Activated T-helper 2 cell treated with anti-CD3 and anti-CD28 coated beads, Interferon-gamma antibody, Interleukin-2, Interleukin-4, amounts not matched to agents 10 μg/mL and 5 μg/mL and 100 μg/mL, durations not matched to agents 14 hours and 24 hours and 36 hours (primary cell): ENCODE data around the gene LEMD2. TPM values are rescaled to one million over a fixed set of nuclear protein-coding genes. Genes with fewer than 3 reads are reported as not detected.

Experiments used
- DNase-seq: peaks from one replicate; pipeline ENCODE4 v3.0.0; 2021; ENCODE audit warnings: low spot score
- H3K27ac Mint-ChIP-seq: one replicate; pipeline ENCODE4 v1.8.0; 2021; ENCODE audit warnings: mixed read lengths
- H3K27me3 Mint-ChIP-seq: one replicate; pipeline ENCODE4 v1.8.0; 2021; ENCODE audit warnings: low read depth, mixed read lengths
- H3K36me3 Mint-ChIP-seq: one replicate; pipeline ENCODE4 v1.8.0; 2021; ENCODE audit warnings: low read depth, mixed read lengths
- H3K4me1 Mint-ChIP-seq: one replicate; pipeline ENCODE4 v1.8.0; 2021; ENCODE audit warnings: low read depth, mixed read lengths
- H3K4me3 Mint-ChIP-seq: one replicate; pipeline ENCODE4 v1.8.0; 2021; ENCODE audit warnings: low read depth, mild to moderate bottlenecking, moderate library complexity, mixed read lengths
- H3K9me3 Mint-ChIP-seq: one replicate; pipeline ENCODE4 v1.8.0; 2021; ENCODE audit warnings: mixed read lengths
- intact Hi-C: fragments of 100-400 bp; cut with micrococcal nuclease; formaldehyde crosslinking; loops from one replicate; pipeline ENCODE4 v1.15.1; 2023
- total RNA-seq: library from RNA; stranded (reverse); gene quantifications from 2 replicates; pipeline ENCODE4 v1.2.3, GENCODE V29; 2022

Gene LEMD2
- total RNA-seq, 1 donor from 2014 or later: 66.2 TPM

- Mint-ChIP-seq H3K4me1 (no peaks in the 10 kb centered on the region), H3K27ac (no peak overlapping the region), H3K36me3 (no peaks in the 10 kb centered on the region), H3K27me3 (no peaks in the 10 kb centered on the region), H3K4me3 (no peak overlapping the region), H3K9me3 (no peaks in the 10 kb centered on the region)
- DNase-seq: no peak
- intact Hi-C loops: no loop called here
Observed at GRCh38 chr6:33751771-33752645, 36.9 kb downstream of the LEMD2 start.

- Mint-ChIP-seq H3K27me3 (no peaks in the 10 kb centered on the region), H3K9me3 (no peaks in the 10 kb centered on the region), H3K4me3 (no peak overlapping the region), H3K4me1 (no peaks in the 10 kb centered on the region), H3K36me3 (no peaks in the 10 kb centered on the region), H3K27ac (no peak overlapping the region)
- DNase-seq: no peak
- intact Hi-C loops: no loop called here
Observed at GRCh38 chr6:33750244-33750991, 38.5 kb downstream of the LEMD2 start.

GRCh38 chr6:33749401-33749800 is 39.5 kb downstream of the LEMD2 start:
- Mint-ChIP-seq H3K27me3 (no peaks in the 10 kb centered on the region), H3K36me3 (no peaks in the 10 kb centered on the region), H3K27ac (no peak overlapping the region), H3K4me1 (no peaks in the 10 kb centered on the region), H3K4me3 (no peak overlapping the region), H3K9me3 (no peaks in the 10 kb centered on the region)
- intact Hi-C loops: no loop called here
- DNase-seq: no peak

DNA sequence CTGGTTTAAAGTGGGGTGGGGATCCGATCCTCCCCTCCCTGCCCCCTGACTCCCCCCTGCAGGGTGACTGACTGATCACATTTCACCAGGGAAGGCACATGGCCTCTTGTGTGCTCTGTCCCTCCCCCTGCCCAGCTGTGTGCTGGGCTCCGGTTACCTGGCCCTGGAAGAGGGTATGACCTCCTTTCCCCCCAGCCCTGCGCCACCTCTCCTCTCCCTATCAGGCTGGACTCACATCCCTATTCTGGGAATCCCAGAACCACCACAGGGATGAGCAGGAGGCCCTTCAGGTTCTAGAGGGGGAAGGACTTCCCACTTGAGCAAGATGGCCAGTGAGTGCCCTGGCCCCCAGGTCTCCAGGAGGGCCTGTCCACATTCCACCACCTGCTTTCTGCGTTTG is 40.1 kb downstream of the LEMD2 start:
- no peaks in the 10 kb centered on the region for H3K9me3 Mint-ChIP-seq
- no peaks in the 10 kb centered on the region for H3K36me3 Mint-ChIP-seq
- peaks cover 3% of the 10 kb centered on the region for H3K27me3 Mint-ChIP-seq
- peaks cover 2% of the 10 kb centered on the region for H3K4me1 Mint-ChIP-seq
- no peak overlapping the region for H3K27ac Mint-ChIP-seq
- no peak overlapping the region for H3K4me3 Mint-ChIP-seq
- no peak for DNase-seq
- intact Hi-C loops: no loop called here

GRCh38 chr6:33747823-33748222 is 41.1 kb downstream of the LEMD2 start:
- intact Hi-C loops: no loop called here
- no peak for DNase-seq
- Mint-ChIP-seq H3K4me1 (peaks cover 2% of the 10 kb centered on the region), H3K4me3 (no peak overlapping the region), H3K9me3 (no peaks in the 10 kb centered on the region), H3K27ac (no peak overlapping the region), H3K36me3 (no peaks in the 10 kb centered on the region), H3K27me3 (peaks cover 8% of the 10 kb centered on the region)

- Mint-ChIP-seq H3K27ac (no peak within 1 kb of the TSS), H3K4me3 (no peak within 1 kb of the TSS), H3K27me3 (peaks cover 14% of the 10 kb centered on the region), H3K9me3 (no peaks in the 10 kb centered on the region), H3K36me3 (no peaks in the 10 kb centered on the region), H3K4me1 (peaks cover 2% of the 10 kb centered on the region)
- no peak for DNase-seq
- intact Hi-C loops: no loop called here
Observed at GRCh38 chr6:33746651-33747100, 42.3 kb downstream of the LEMD2 start, which contains the start of gene IP6K3. IP6K3 (minus strand) TSS chr6:33746905; CDS start chr6:33735476, 11,429 bp downstream.

- DNase-seq: no peak
- no peaks in the 10 kb centered on the region for H3K9me3 Mint-ChIP-seq
- H3K36me3 Mint-ChIP-seq: no peaks in the 10 kb centered on the region
- intact Hi-C loops: no loop called here
- no peak overlapping the region for H3K4me3 Mint-ChIP-seq
- peaks cover 2% of the 10 kb centered on the region for H3K4me1 Mint-ChIP-seq
- peaks cover 14% of the 10 kb centered on the region for H3K27me3 Mint-ChIP-seq
- no peak overlapping the region for H3K27ac Mint-ChIP-seq
Observed at GRCh38 chr6:33746036-33746600, 42.8 kb downstream of the LEMD2 start.

DNA sequence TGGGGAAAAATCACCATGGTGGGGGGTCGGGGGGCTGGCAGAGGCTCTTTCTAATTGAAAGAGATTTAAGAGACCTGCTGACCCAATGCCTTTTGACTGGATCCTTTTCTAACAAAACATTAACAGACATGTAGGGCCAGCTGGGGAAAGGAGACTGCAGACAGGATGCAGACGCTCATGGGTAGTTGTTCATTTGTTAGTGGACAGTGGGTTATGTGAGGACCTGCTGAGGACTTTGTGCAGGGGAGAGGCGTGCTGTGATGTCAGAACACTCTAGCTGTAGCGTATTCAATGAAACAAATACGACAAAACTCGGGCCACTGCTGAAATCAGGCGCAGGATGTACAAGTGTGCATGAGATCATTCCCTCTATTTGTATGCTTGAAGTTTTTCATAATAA is 43.4 kb downstream of the LEMD2 start:
- DNase-seq: no peak
- Mint-ChIP-seq H3K27ac (no peak overlapping the region), H3K9me3 (no peaks in the 10 kb centered on the region), H3K27me3 (peaks cover 14% of the 10 kb centered on the region), H3K4me3 (no peak overlapping the region), H3K36me3 (no peaks in the 10 kb centered on the region), H3K4me1 (peaks cover 2% of the 10 kb centered on the region)
- intact Hi-C loops: no loop called here

GRCh38 chr6:33744895-33745546 is 43.9 kb downstream of the LEMD2 start:
- Mint-ChIP-seq H3K27me3 (peaks cover 14% of the 10 kb centered on the region), H3K27ac (no peak overlapping the region), H3K9me3 (no peaks in the 10 kb centered on the region), H3K4me3 (no peak overlapping the region), H3K4me1 (peaks cover 2% of the 10 kb centered on the region), H3K36me3 (no peaks in the 10 kb centered on the region)
- DNase-seq: no peak
- intact Hi-C loops: no loop called here

DNA sequence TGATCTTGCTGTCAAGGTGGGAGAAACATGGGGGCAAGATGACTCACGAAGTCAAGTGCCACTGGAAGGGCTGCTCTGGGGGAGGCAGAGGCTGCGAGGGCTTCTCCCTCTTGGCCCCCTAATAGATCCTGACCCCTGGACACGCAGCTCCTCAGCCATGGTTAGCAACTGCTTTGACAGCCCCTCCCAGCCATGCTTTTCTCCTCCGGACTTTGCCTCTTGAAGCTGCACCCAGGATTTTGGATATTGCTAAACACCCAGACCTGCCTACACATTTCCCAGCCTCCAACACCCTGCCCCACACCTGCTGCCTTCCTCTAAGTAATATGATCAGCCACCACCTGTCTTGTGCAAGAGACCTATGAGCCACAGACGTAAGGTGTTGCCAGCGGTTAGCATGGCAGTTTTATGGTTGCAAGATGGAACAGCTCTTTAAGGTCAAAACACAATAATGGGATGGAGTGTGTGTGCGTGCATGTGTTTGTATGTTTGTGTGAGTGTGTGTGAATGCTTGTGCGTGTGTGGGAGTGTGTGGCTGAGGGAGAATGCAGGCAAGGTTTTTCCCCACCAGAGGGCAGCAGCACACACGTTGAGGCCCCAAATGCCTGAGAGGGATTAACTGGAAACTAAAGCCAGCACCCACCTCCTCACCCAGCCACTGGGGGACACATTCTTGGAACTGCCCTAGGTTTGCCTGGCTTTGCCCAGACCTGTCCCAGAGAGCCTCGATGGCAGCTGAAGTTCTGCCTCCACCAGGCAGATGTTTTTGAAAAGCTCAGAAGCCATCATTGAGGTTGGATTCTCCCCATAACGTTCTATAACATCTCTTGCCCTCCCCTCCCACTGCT is 44.7 kb downstream of the LEMD2 start:
- H3K36me3 Mint-ChIP-seq: no peaks in the 10 kb centered on the region
- peaks cover 2% of the 10 kb centered on the region for H3K4me1 Mint-ChIP-seq
- H3K4me3 Mint-ChIP-seq: no peak overlapping the region
- H3K27me3 Mint-ChIP-seq: peaks cover 14% of the 10 kb centered on the region
- peak; percentile 53 for DNase-seq
- H3K27ac Mint-ChIP-seq: no peak overlapping the region
- no peaks in the 10 kb centered on the region for H3K9me3 Mint-ChIP-seq
- intact Hi-C loops: no loop called here

- no peak overlapping the region for H3K27ac Mint-ChIP-seq
- no peak overlapping the region for H3K4me3 Mint-ChIP-seq
- H3K36me3 Mint-ChIP-seq: no peaks in the 10 kb centered on the region
- no peaks in the 10 kb centered on the region for H3K9me3 Mint-ChIP-seq
- intact Hi-C loops: no loop called here
- no peak for DNase-seq
- H3K27me3 Mint-ChIP-seq: peaks cover 14% of the 10 kb centered on the region
- peaks cover 2% of the 10 kb centered on the region for H3K4me1 Mint-ChIP-seq
Observed at GRCh38 chr6:33742837-33743236, 46.1 kb downstream of the LEMD2 start.

GRCh38 chr6:33742092-33742491 is 46.8 kb downstream of the LEMD2 start:
- intact Hi-C loops: no loop called here
- no peaks in the 10 kb centered on the region for H3K9me3 Mint-ChIP-seq

More at GRCh38 chr6:33742092-33742491, 46.8 kb downstream of the LEMD2 start:
- Mint-ChIP-seq H3K27me3 (peaks cover 14% of the 10 kb centered on the region), H3K36me3 (no peaks in the 10 kb centered on the region), H3K27ac (no peak overlapping the region), H3K4me1 (peaks cover 2% of the 10 kb centered on the region), H3K4me3 (no peak overlapping the region)
- no peak for DNase-seq
